H54 (cell line): ENCODE data around the gene F2RL2.
A peak's percentile ranks its signal among the peaks of the same experiment; 100 is the strongest.

Experiments used
- DNase-seq: peaks from one replicate; pipeline ENCODE4 v3.0.0; 2011; ENCODE audit warnings: low spot score, mixed read lengths; ENCODE audit not compliant: insufficient read length
- FAIRE-seq: peaks from 3 replicates; lab custom pipeline; 2011; peaks lifted over from hg19 to GRCh38; lab: Jason Lieb, UNC
- POLR2A ChIP-seq: IDR thresholded peaks from 2 replicates; pipeline ENCODE4 v1.6.1; 2011; ENCODE audit warnings: low read depth, mild to moderate bottlenecking, low read length

F2RL2 gene, protein sequence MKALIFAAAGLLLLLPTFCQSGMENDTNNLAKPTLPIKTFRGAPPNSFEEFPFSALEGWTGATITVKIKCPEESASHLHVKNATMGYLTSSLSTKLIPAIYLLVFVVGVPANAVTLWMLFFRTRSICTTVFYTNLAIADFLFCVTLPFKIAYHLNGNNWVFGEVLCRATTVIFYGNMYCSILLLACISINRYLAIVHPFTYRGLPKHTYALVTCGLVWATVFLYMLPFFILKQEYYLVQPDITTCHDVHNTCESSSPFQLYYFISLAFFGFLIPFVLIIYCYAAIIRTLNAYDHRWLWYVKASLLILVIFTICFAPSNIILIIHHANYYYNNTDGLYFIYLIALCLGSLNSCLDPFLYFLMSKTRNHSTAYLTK

GRCh38 chr5:76622973-76623596 lies at the start of gene F2RL2:
Gene F2RL2, minus strand, starts transcription at chr5:76623403. Its CDS starts 173 bp downstream, at chr5:76623230.
- TF ChIP-seq POLR2A: no peak
- FAIRE-seq: peak; percentile 55
- DNase-seq: no peak

DNA sequence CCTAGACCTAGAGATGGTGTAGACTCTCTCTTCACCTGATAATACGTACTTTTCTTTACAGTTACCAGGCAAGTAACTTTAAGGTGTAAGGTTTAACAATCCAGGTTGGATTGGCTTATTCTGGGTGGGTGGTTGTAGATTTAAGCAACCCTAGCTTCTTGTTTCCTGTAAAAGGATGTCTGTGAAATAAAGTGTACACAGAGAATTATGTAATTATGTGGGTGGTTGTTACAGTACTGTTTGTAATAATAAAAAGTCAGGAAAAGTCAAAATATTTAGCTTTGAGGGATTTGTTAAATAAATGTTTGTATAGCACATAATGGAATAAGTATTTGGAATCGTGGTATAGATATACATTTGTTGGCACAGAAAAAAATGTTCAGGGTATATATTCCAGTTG lies 49.0 kb upstream of the F2RL2 start:
- DNase-seq (no peak), FAIRE-seq (no peak)
- no peak for TF ChIP-seq POLR2A

GRCh38 chr5:76670508-76670907 lies 47.3 kb upstream of the F2RL2 start:
- TF ChIP-seq POLR2A: no peak
- no peak for DNase-seq
- no peak for FAIRE-seq

- TF ChIP-seq POLR2A: no peak
- FAIRE-seq (no peak), DNase-seq (no peak)
Observed at GRCh38 chr5:76669245-76669644, 46.0 kb upstream of the F2RL2 start.

- FAIRE-seq: no peak
- TF ChIP-seq POLR2A: no peak
- no peak for DNase-seq
Observed at GRCh38 chr5:76667495-76667894, 44.3 kb upstream of the F2RL2 start.

GRCh38 chr5:76664079-76664478 lies 40.9 kb upstream of the F2RL2 start:
- DNase-seq (no peak), FAIRE-seq (no peak)
- TF ChIP-seq POLR2A: no peak

GRCh38 chr5:76663573-76663972 lies 40.4 kb upstream of the F2RL2 start:
- no peak for TF ChIP-seq POLR2A
- FAIRE-seq (no peak), DNase-seq (no peak)

DNA sequence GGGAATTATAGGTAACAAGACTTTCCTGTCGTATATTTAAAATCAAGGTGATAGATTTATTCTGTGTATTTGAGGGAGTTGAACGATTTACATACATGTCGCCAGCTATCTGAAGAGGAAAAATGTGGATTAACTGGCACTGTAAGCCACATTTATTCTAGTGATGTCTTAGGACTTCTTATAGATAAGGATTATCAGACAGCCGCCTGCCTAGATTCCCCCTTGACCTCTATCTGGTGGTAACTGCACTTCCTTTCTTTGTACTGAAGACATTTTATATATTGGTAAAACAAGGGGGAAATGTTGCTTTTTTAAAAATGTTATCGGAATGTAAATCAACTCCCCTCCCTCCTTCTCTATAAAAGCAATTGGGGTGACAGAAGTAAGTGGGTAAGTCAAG lies 39.3 kb upstream of the F2RL2 start:
- DNase-seq (no peak), FAIRE-seq (no peak)
- no peak for TF ChIP-seq POLR2A

DNA sequence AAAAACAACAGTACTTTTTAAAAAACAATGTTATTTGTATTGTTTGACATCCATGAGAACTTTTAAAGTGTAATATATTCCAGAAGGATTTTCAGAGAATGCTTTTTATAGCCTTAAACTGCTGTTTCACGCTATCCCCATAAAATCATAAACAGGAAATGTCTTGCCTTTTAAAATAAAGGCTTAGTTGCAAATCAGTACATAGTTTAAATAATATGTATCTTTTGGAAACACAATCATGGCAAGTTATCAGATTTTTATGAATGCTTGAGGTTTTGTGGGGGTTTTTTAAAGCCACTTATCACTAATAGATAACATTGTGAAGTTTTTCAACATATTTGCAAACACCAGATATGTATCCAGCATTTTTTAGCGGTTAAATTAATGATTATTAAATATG lies 37.2 kb upstream of the F2RL2 start:
- FAIRE-seq: no peak

DNA sequence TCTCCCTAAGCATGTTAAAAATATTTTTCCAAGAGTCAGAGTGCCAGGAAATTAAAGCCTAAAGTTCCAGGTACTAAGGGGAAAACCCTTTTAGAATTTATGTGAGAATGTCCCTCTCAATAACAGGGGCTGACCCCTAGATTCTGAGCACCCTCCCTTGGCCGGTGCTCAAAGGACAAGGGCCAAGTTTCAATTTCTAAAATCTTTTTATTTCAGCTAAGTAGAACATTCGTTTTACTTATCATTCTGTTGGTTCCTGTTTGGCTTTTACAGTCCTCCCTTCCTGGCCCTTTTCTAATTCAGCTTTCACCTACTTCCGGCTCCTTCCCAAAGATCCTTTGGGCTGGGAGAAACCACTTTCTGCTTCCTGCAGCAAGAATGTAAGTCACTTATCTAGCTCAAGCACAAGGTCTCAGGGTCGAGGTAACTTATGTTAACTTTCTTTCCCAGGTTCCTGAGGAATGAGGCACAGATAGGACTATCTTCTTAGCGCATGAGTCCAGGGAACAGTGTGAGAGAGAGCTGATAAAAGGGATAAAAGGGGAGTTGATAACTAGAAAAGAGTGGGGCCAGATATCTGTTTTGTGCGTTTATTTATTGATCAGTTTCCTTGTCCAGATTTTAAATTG lies 34.6 kb upstream of the F2RL2 start:
- TF ChIP-seq POLR2A: no peak
- no peak for DNase-seq
- no peak for FAIRE-seq

More for the DNA sequence above, 37.2 kb upstream of the F2RL2 start:
- TF ChIP-seq POLR2A: no peak
- DNase-seq: no peak

DNA sequence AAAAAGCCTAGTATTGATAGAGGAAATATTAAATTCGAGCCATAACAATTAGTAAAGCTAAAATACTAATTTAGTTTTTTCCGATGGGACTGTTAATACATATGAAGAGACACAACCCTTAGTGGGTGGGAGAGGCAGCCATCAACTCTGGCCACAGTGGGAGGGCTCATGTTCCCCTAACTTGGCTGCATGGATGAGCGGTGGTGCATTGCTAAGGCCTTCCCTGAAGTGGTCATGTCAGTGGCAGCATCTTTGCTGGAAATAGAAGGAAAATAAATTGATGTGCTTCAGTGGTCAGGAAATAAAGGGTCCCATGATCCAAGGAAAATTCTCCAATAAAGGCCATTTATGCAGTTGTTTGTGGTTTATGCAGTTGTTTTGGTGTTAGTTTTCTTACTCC lies 33.9 kb upstream of the F2RL2 start:
- FAIRE-seq (no peak), DNase-seq (no peak)
- TF ChIP-seq POLR2A: no peak

GRCh38 chr5:76652809-76653414 lies 29.7 kb upstream of the F2RL2 start:
- no peak for FAIRE-seq
- DNase-seq: no peak
- TF ChIP-seq POLR2A: no peak

GRCh38 chr5:76649140-76649539 lies 25.9 kb upstream of the F2RL2 start:
- DNase-seq: no peak
- no peak for FAIRE-seq
- TF ChIP-seq POLR2A: no peak

DNA sequence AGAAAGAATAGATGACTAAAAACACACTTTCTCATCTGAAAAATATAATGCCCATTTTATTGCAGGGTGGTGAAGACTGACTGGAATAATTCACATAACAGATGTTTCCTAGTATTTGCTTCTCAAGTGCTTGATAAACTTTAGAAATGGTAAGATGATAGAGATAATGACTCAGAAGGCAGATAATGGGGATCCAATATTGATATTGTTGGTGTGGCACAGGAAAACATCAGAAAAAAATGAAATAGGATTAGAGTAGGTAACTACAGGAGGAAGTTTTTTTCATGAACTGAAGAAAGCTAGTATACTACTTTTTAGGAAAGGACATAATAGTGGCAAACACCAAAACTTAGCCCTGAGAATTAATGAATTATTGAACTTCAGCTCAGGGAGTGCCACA lies 20.2 kb upstream of the F2RL2 start:
- no peak for DNase-seq
- FAIRE-seq: no peak
- no peak for TF ChIP-seq POLR2A
